ENCODE data around the gene COL17A1. TPM values are rescaled to one million over a fixed set of nuclear protein-coding genes. Genes with fewer than 3 reads are reported as not detected.

Gene COL17A1
- total and polyA plus RNA-seq, 2 experiments from 2014 or later, result 0.18 TPM; not detected in 1

- H3K9me3 ChIP-seq (ENCODE audit: low read depth), result no peaks in the 10 kb centered on the region
- no peaks in the 10 kb centered on the region for H3K27me3 ChIP-seq
- no peaks in the 10 kb centered on the region for H3K36me3 ChIP-seq
- H3K4me3 ChIP-seq, result no peak overlapping the region
- no peak for TF ChIP-seq CTCF (IDR thresholded peaks at IDR 0.05; ENCODE audit: low read depth, low read length)
- DNase-seq (ENCODE audit: low read depth in 1 of 2, low spot score in 1 of 2), result no peak
- H3K27ac ChIP-seq, result no peak overlapping the region
- H3K4me1 ChIP-seq (ENCODE audit: low read depth), result no peaks in the 10 kb centered on the region
These were observed 49.0 kb downstream of the COL17A1 start for GRCh38 chr10:104036518-104037260.

DNA sequence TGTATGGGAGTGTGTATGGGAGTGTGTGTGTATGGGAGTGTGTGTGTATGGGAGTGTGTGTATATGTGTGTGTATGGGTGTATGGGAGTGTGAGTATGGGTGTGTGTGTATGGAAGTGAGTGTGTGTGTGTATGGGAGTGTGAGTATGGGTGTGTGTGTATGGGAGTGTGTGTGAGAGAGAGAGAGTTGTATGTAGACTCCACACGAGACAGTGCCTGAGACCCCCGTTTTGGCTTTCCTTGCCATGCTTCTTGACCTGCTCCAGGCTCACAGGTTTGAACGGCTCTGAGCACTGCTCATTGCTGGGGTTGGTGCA lies 49.7 kb downstream of the COL17A1 start:
- Histone ChIP-seq H3K4me3 (no peak overlapping the region), H3K9me3 (ENCODE audit: low read depth) (no peaks in the 10 kb centered on the region), H3K27me3 (no peaks in the 10 kb centered on the region), H3K36me3 (no peaks in the 10 kb centered on the region), H3K4me1 (ENCODE audit: low read depth) (no peaks in the 10 kb centered on the region), H3K27ac (no peak overlapping the region)
- no peak for DNase-seq (ENCODE audit: low read depth in 1 of 2, low spot score in 1 of 2)
- TF ChIP-seq CTCF (IDR thresholded peaks at IDR 0.05; ENCODE audit: low read depth, low read length), result no peak

- Histone ChIP-seq H3K27me3 (no peaks in the 10 kb centered on the region), H3K36me3 (no peaks in the 10 kb centered on the region), H3K4me3 (no peak overlapping the region), H3K27ac (no peak overlapping the region), H3K9me3 (ENCODE audit: low read depth) (no peaks in the 10 kb centered on the region), H3K4me1 (ENCODE audit: low read depth) (no peaks in the 10 kb centered on the region)
- no peak for TF ChIP-seq CTCF (IDR thresholded peaks at IDR 0.05; ENCODE audit: low read depth, low read length)
- no peak for DNase-seq (ENCODE audit: low read depth in 1 of 2, low spot score in 1 of 2)
These were observed 50.2 kb downstream of the COL17A1 start for GRCh38 chr10:104035194-104036068.

DNA sequence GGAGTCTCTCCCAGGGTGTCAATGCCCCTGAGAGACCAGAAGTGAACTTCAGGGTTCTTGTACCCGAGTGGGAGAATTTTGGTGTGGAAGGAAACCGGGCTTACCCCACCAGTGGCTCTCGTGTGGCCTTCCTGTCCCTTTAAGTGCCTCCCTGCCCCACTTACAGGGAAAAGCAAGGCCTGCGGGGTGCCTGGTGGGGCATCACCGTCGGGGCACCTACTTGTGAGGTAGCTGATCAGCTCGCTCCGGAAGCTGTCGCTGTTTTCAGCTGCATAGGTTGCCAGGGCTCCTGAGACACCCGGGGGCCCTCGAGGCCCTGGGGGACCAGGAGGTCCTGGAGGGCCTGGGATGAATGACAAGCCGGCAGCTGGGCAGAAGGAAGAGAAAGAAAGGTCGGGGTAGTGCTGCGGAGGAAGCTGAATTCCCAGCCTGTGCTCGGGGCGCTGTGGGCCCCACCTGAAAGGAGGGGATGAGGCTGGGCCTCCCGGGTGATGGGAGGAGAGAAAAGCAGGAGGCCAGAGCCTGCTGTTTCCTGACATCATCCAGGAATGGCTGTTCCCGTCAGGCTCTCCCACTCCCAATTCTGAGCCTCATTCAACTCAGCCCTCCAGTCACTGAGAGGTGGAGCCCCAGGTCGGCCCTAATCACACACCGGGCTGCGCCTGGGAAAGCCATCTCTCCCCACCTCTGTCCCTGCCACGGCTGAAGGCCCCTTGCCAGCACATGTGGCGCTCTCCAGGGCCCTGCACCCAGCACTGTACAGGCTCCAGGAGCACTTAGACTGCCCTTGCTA lies 51.1 kb downstream of the COL17A1 start:
- TF ChIP-seq CTCF (IDR thresholded peaks at IDR 0.05; ENCODE audit: low read depth, low read length), result no peak
- H3K4me1 ChIP-seq (ENCODE audit: low read depth), result peaks cover 4% of the 10 kb centered on the region
- no peak for DNase-seq (ENCODE audit: low read depth in 1 of 2, low spot score in 1 of 2)

GRCh38 chr10:104033966-104034365 lies 51.7 kb downstream of the COL17A1 start:
- no peaks in the 10 kb centered on the region for H3K9me3 ChIP-seq (ENCODE audit: low read depth)
- H3K36me3 ChIP-seq, result no peaks in the 10 kb centered on the region
- no peaks in the 10 kb centered on the region for H3K27me3 ChIP-seq
- no peak for DNase-seq (ENCODE audit: low read depth in 1 of 2, low spot score in 1 of 2)
- H3K4me1 ChIP-seq (ENCODE audit: low read depth), result peaks cover 10% of the 10 kb centered on the region
- no peak overlapping the region for H3K27ac ChIP-seq
- no peak overlapping the region for H3K4me3 ChIP-seq
- no peak for TF ChIP-seq CTCF (IDR thresholded peaks at IDR 0.05; ENCODE audit: low read depth, low read length)

More for the DNA sequence above, 51.1 kb downstream of the COL17A1 start:
- Histone ChIP-seq H3K9me3 (ENCODE audit: low read depth) (no peaks in the 10 kb centered on the region), H3K36me3 (no peaks in the 10 kb centered on the region), H3K4me3 (no peak overlapping the region), H3K27me3 (no peaks in the 10 kb centered on the region), H3K27ac (no peak overlapping the region)
